Tibial nerve (tissue), 4 donors: Measurements from ENCODE around the gene TMEM129. TPM values are rescaled to one million over a fixed set of nuclear protein-coding genes. Genes with fewer than 3 reads are reported as not detected.

Experiments used
- DNase-seq, 2 donors: peaks; one replicate each; pipeline ENCODE4 v3.0.0-alpha.2; 2019; ENCODE audit warnings: low spot score in 2 of 2
- H3K27ac ChIP-seq, 4 donors: fragments of 200-600 bp; sonication (generic) in 3 of 4; one replicate each; pipeline ENCODE4 v1.5.1; 2017 to 2019; ENCODE audit warnings: mild to moderate bottlenecking in 1 of 4
- H3K27me3 ChIP-seq, 2 donors: fragments of 200-600 bp; sonication (generic) in 1 of 2; one replicate each; pipeline versions ENCODE4 v1.5.1 to v1.6.0; 2017 to 2019
- H3K36me3 ChIP-seq, 3 donors: fragments of 200-600 bp; sonication (generic); one replicate each; pipeline ENCODE4 v1.5.1; 2018 to 2019
- H3K4me1 ChIP-seq, 4 donors: fragments of 200-600 bp; sonication (generic) in 3 of 4; one replicate each; pipeline ENCODE4 v1.5.1; 2017 to 2019
- H3K4me3 ChIP-seq, 4 donors: fragments of 200-600 bp; sonication (generic) in 3 of 4; one replicate each; pipeline ENCODE4 v1.5.1; 2017 to 2019; ENCODE audit warnings: mild to moderate bottlenecking in 1 of 4, moderate library complexity in 1 of 4
- H3K9me3 ChIP-seq, 4 donors: fragments of 200-600 bp; sonication (generic) in 3 of 4; one replicate each; pipeline ENCODE4 v1.5.1; 2017 to 2019
- EP300 ChIP-seq, 2 donors: sonication (generic); formaldehyde crosslinking; IDR thresholded peaks; one replicate each; pipeline ENCODE4 v1.6.1; 2017; ENCODE audit warnings: antibody characterized with exemption in 2 of 2, mild to moderate bottlenecking in 1 of 2
- POLR2A ChIP-seq, 2 donors: fragments of 450-650 bp; IDR thresholded peaks; one replicate each; pipeline ENCODE4 v1.6.1; 2017; ENCODE audit warnings: antibody characterized with exemption in 2 of 2, mild to moderate bottlenecking in 2 of 2, moderate library complexity in 2 of 2
- WGBS, 2 donors: methylation state at CpG; one replicate each; pipeline ENCODE4 v1.1.5; 2018; 5-methylcytosine and 5-hydroxymethylcytosine counted together
- total RNA-seq, 4 donors: library from RNA; depleted of rRNA; stranded (reverse); fragments of >200 nt; gene quantifications; one replicate each; pipeline ENCODE4 v1.1.0, GENCODE V29; 2016
- TF ChIP-seq, protein P1 (sequence below), 5 experiments: fragments of 200-600 bp in 3 of 5; fragments of 450-650 bp in 2 of 5; sonication (generic) in 3 of 5; IDR thresholded peaks; one replicate each; pipeline ENCODE4 v1.5.1; 2016 to 2019; ENCODE audit warnings: antibody characterized with exemption in 5 of 5, mild to moderate bottlenecking in 3 of 5, moderate library complexity in 2 of 5

TMEM129 gene
- total RNA-seq, 4 donors from 2014 or later, result 60.1 to 88.5 (median 82.2) TPM

DNA sequence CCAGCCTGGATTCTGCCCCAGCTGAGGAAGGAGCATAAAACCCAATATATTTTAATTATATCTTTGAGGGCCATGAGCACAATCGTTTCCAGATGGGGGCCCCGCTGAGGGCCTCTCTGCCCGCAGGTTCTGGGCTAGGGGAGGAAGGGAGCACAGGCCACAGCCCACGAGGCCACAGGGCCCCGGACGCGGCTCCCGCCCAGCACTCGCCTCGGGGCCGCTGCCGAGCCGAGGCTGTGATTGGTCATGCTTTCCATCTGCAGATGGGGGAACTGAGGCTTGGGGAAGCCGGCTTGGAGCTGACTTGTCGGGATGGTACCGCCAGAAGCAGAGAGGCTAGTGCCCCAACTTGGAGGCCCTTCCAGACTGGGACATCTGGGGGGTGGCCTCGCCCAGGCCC lies 34.2 kb upstream of the TMEM129 start:
- no peak overlapping the region for H3K27ac ChIP-seq
- H3K4me3 ChIP-seq, result no peak overlapping the region
- H3K27me3 ChIP-seq, result no peaks in the 10 kb centered on the region
- H3K36me3 ChIP-seq, result no peaks in the 10 kb centered on the region
- 65 to 71% methylated on average over 16 to 17 of the region's 17 CpGs for WGBS, 2 donors
- peaks cover 0 to 14% (median 9%) of the 10 kb centered on the region in 4 donors for H3K4me1 ChIP-seq
- DNase-seq, result no peak
- no peaks in the 10 kb centered on the region for H3K9me3 ChIP-seq
- TF ChIP-seq EP300 (IDR thresholded peaks at IDR 0.05) (no peak), POLR2A (IDR thresholded peaks at IDR 0.05) (no peak)
- TF ChIP-seq, protein P1, sequence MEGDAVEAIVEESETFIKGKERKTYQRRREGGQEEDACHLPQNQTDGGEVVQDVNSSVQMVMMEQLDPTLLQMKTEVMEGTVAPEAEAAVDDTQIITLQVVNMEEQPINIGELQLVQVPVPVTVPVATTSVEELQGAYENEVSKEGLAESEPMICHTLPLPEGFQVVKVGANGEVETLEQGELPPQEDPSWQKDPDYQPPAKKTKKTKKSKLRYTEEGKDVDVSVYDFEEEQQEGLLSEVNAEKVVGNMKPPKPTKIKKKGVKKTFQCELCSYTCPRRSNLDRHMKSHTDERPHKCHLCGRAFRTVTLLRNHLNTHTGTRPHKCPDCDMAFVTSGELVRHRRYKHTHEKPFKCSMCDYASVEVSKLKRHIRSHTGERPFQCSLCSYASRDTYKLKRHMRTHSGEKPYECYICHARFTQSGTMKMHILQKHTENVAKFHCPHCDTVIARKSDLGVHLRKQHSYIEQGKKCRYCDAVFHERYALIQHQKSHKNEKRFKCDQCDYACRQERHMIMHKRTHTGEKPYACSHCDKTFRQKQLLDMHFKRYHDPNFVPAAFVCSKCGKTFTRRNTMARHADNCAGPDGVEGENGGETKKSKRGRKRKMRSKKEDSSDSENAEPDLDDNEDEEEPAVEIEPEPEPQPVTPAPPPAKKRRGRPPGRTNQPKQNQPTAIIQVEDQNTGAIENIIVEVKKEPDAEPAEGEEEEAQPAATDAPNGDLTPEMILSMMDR (IDR thresholded peaks at IDR 0.05), result no peak

DNA sequence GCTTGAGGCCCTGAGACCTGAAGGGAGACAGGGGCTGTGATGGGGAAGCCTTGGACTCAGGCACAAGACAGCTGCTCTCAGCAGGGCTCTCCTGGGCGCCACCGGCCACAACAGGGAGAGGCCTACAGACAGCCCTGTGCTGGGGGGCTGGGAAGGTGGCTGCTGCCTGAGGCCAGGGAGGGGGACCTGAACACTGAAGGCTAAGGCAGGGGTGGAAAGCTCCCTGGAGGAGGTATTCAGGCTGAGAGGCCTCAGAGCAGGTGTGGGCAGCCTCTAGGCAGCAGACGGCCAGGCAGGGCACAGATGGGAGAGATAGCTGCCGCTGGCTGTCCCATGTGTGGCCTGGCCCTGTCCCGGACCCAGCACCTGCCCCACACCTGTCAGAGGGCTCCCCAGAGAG lies 33.2 kb upstream of the TMEM129 start:
- no peak overlapping the region for H3K27ac ChIP-seq
- no peak overlapping the region for H3K4me3 ChIP-seq
- TF ChIP-seq POLR2A (IDR thresholded peaks at IDR 0.05) (no peak), EP300 (IDR thresholded peaks at IDR 0.05) (no peak)
- TF ChIP-seq, protein P1 (IDR thresholded peaks at IDR 0.05), result no peak
- no peaks in the 10 kb centered on the region for H3K36me3 ChIP-seq
- H3K4me1 ChIP-seq, result peaks cover 0 to 14% (median 9%) of the 10 kb centered on the region in 4 donors
- no peaks in the 10 kb centered on the region for H3K9me3 ChIP-seq
- H3K27me3 ChIP-seq, result peaks cover 0 to 8% of the 10 kb centered on the region in 2 donors
- no peak for DNase-seq
- WGBS, 2 donors, result 93% methylated on average over 5 of the region's 5 CpGs

DNA sequence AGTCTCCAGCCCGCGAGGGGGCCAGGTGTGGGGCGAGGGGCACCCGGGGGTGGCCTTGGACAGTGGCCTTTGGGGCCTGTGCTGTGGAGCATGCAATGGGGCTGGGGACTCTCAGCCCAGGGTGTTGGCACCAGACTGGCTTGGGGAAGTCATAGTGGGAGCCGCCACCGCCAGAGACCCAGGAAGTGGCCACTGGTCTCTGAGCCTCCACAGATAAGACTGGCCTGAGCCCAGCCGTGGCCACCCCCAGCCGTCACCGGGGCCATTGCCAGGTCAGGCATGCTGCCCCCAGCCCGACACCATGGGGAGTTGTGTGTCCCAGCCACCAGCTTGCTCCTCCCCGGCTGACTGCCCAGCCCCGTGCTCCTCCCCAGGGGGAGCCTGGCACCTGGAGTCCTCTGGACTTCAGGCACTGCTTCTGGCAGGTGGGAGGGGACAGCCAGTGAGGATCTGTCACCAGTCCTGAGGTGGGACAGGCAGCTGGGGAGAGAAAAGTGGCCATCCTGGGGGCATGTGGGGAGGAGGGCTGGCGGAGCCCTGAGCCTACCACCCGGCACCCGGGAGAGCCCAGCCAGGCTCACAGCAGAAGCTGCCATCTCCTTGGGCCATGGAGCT lies 32.7 kb upstream of the TMEM129 start:
- H3K27me3 ChIP-seq, result peaks cover 0 to 9% of the 10 kb centered on the region in 2 donors
- 83 to 84% methylated on average over 2 to 10 of the region's 15 CpGs for WGBS, 2 donors
- no peaks in the 10 kb centered on the region for H3K36me3 ChIP-seq
- H3K27ac ChIP-seq, result no peak overlapping the region
- TF ChIP-seq POLR2A (IDR thresholded peaks at IDR 0.05) (no peak), EP300 (IDR thresholded peaks at IDR 0.05) (no peak)
- TF ChIP-seq, protein P1 (IDR thresholded peaks at IDR 0.05), result no peak
- peaks cover 0 to 14% (median 9%) of the 10 kb centered on the region in 4 donors for H3K4me1 ChIP-seq
- no peaks in the 10 kb centered on the region for H3K9me3 ChIP-seq
- no peak overlapping the region for H3K4me3 ChIP-seq
- no peak for DNase-seq

DNA sequence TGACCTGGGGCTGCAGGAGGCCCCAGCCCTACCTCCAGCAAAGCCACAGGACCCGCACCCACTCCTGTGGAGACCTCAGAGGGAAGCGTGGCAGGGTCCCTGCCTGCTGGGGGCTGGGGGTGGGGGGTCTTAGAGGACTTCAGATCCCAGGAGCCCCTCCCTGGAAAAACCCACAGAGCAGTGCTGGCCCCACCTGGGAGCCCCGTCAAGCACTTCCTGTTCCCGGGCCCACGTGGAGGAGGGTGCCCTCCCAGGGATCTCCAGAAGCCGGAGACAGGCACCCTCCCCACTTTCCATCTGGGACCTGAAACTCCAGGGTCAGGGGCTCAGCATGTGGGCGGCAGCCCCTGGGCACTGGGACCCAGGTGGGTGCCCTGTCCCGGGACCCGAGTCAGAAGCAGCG lies 32.2 kb upstream of the TMEM129 start:
- WGBS, 2 donors, result 69 to 77% methylated on average over 5 to 10 of the region's 10 CpGs
- Histone ChIP-seq H3K27ac (no peak overlapping the region), H3K4me1 (peaks cover 0 to 19% (median 12%) of the 10 kb centered on the region in 4 donors), H3K27me3 (peaks cover 0 to 14% of the 10 kb centered on the region in 2 donors), H3K36me3 (no peaks in the 10 kb centered on the region), H3K4me3 (no peak overlapping the region), H3K9me3 (no peaks in the 10 kb centered on the region)
- TF ChIP-seq EP300 (IDR thresholded peaks at IDR 0.05), result no peak
- TF ChIP-seq POLR2A (IDR thresholded peaks at IDR 0.05), result no peak
- TF ChIP-seq, protein P1 (IDR thresholded peaks at IDR 0.05), result no peak
- no peak for DNase-seq

DNA sequence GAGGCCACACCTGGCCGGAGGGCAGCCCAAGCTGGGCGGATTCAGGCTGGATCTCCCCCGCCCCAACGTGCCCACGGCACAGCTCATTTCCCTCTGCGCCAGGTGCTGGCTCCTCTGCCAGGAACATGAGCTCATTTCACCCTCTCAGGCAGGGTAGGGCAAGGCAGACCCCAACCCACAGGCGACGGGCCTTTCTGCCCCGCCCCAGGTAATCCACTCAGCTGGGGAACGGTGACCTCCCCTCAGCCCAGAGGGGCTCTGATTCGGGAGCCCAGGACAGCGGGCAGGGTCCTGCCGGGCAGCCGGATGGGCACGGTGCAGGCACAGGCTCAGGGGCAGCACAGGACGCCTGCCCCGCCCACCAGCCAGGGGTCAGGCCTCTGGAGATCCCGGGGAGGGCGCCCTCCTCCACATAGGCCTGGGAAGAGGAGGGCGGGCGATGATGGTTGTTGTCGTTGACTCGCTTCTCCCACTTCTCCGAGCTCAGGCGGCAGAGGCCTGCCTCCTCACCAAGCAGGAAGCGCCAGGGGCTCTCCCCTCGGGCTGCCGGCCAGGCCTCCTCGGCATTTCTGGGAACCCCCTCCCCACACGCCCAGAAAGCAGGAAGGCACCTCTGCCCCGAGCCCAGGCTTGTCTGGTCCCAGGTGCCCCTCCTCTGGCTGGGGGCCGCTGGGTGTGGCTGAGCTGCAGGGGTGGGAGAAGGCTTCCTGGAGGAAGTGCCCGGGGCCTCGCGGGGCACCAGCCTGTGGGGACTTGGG lies 31.3 kb upstream of the TMEM129 start:
- H3K4me1 ChIP-seq, result peaks cover 0 to 21% (median 12%) of the 10 kb centered on the region in 4 donors
- H3K27ac ChIP-seq, result no peak overlapping the region
- 40 to 57% methylated on average over 8 to 26 of the region's 35 CpGs for WGBS, 2 donors
- no peaks in the 10 kb centered on the region for H3K9me3 ChIP-seq
- H3K27me3 ChIP-seq, result peaks cover 0 to 22% of the 10 kb centered on the region in 2 donors
- no peak overlapping the region for H3K4me3 ChIP-seq
- H3K36me3 ChIP-seq, result no peaks in the 10 kb centered on the region
- TF ChIP-seq EP300 (IDR thresholded peaks at IDR 0.05) (no peak), POLR2A (IDR thresholded peaks at IDR 0.05) (no peak)
- TF ChIP-seq, protein P1 (IDR thresholded peaks at IDR 0.05), result no peak
- DNase-seq, result no peak
